Renal cortex interstitium (tissue), 11 donors: ENCODE data around the gene NME3. TPM values are rescaled to one million over a fixed set of nuclear protein-coding genes. Genes with fewer than 3 reads are reported as not detected.

ENCODE experiments used
- DNase-seq, 11 donors: peaks; one replicate each; pipeline ENCODE4 v3.0.0-alpha.2; 2013; ENCODE audit warnings: low read depth in 9 of 11, low spot score in 4 of 11; ENCODE audit errors: extremely low read depth in 1 of 11
- polyA plus RNA-seq, 3 donors: library from polyadenylated mRNA; unstranded; fragments of 120-200 nt; gene quantifications; one replicate each; pipeline ENCODE4 v1.2.1, GENCODE V29; 2013; ENCODE audit not compliant: insufficient read length in 3 of 3

The NME3 gene
- polyA plus RNA-seq, 3 donors: 16.7 to 39.0 (median 37.8) TPM

DNA sequence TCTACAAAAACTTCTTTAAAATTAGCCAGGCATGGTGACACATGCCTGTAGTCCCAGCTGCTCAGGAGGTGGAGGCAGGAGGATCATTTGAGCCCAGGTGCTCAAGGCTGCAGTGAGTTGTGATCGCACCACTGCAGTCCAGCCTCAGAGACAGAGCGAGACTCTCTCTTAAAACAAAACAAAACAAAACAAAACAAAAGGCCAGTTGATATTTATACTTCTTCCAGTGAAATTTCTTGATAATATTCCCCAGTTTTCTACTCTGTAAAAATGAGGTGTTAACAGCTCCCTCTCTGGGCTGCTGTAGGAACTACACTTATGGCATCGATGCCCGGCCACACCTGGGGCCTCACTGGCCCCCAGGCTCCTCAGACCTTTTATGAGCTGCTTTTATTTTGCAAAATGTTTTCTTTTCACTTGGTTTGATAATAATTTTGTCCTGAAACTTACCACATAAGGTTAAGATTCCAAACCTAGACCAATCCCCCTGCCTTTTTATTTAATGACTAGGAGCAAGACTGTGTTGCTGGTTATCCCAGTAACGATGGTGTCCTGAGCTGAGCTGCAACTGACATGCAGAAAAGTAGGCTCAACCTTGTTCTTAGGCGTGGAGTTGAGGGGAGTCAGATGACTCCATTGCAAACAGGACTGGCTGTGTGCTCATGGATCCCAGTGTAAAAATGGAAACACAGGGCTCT, 47.7 kb downstream of the NME3 start:
- peak in 2 of 11 donors; percentile 14 to 17 for DNase-seq

GRCh38 chr16:1721372-1721771, 50.0 kb downstream of the NME3 start:
- DNase-seq: no peak

Other genes starting within 250 kb of the NME3 start
- 10 to 100 TPM; 15.9 to 23.6 (median 22.6) TPM for gene TMEM204, start 237.9 kb downstream of the NME3 start, polyA plus RNA-seq
- 10 to 100 TPM; 36.2 to 45.5 (median 44.1) TPM for gene IFT140, start 159.5 kb downstream of the NME3 start, polyA plus RNA-seq
- gene CRAMP1, start 159.2 kb downstream of the NME3 start, polyA plus RNA-seq: 10 to 100 TPM; 20.0 to 30.0 (median 21.2) TPM
- 10 to 100 TPM; 75.6 to 82.4 (median 80.4) TPM for gene JPT2, start 93.3 kb downstream of the NME3 start, polyA plus RNA-seq
- 10 to 100 TPM; 47.2 to 91.9 (median 57.6) TPM for gene MAPK8IP3, start 65.3 kb downstream of the NME3 start, polyA plus RNA-seq
- gene EME2, start 1.3 kb upstream of the NME3 start, polyA plus RNA-seq: 10 to 100 TPM in 2 of 3 donors, 1 to 10 TPM in 1; 8.1 to 15.4 (median 11.1) TPM
- gene MRPS34, start 1.6 kb upstream of the NME3 start, polyA plus RNA-seq: 10 to 100 TPM; 57.0 to 91.2 (median 74.7) TPM
- gene SPSB3, start 11.0 kb upstream of the NME3 start, polyA plus RNA-seq: 10 to 100 TPM; 28.2 to 49.1 (median 46.0) TPM
- 10 to 100 TPM; 28.2 to 53.9 (median 51.0) TPM for gene NUBP2, start 11.4 kb upstream of the NME3 start, polyA plus RNA-seq
- 1 to 10 TPM; 1.4 to 4.0 (median 2.1) TPM for gene IGFALS, start 22.2 kb upstream of the NME3 start, polyA plus RNA-seq
- 10 to 100 TPM; 31.3 to 43.8 (median 42.3) TPM for gene HAGH, start 55.3 kb upstream of the NME3 start, polyA plus RNA-seq
- 10 to 100 TPM; 36.4 to 44.8 (median 37.8) TPM for gene FAHD1, start 55.7 kb upstream of the NME3 start, polyA plus RNA-seq
- 1 to 10 TPM in 2 of 3 donors, under 1 TPM in 1; 0.83 to 2.1 (median 1.3) TPM for gene MEIOB, start 100.6 kb upstream of the NME3 start, polyA plus RNA-seq
- gene HS3ST6, start 146.9 kb upstream of the NME3 start, polyA plus RNA-seq: under 1 TPM; 0.20 to 0.32 (median 0.27) TPM
- gene MSRB1, start 171.7 kb upstream of the NME3 start, polyA plus RNA-seq: 10 to 100 TPM; 62.1 to 73.9 (median 67.3) TPM
- under 1 TPM; 0.16 to 0.23 (median 0.17) TPM for gene RPL3L, start 183.1 kb upstream of the NME3 start, polyA plus RNA-seq
- 100 to 1,000 TPM; 121 to 154 (median 124) TPM for gene NDUFB10, start 188.0 kb upstream of the NME3 start, polyA plus RNA-seq
- 1,000 to 10,000 TPM; 1,794 to 2,026 (median 1,887) TPM for gene RPS2, start 193.3 kb upstream of the NME3 start, polyA plus RNA-seq
- under 1 TPM in 1 of 3 donors, not detected in 2; 0.13 TPM for gene RNF151, start 195.3 kb upstream of the NME3 start, polyA plus RNA-seq
- gene TBL3, start 200.5 kb upstream of the NME3 start, polyA plus RNA-seq: 10 to 100 TPM; 28.6 to 44.0 (median 41.6) TPM
- gene NOXO1, start 209.9 kb upstream of the NME3 start, polyA plus RNA-seq: 1 to 10 TPM in 2 of 3 donors, under 1 TPM in 1; 0.61 to 1.6 (median 1.1) TPM
- gene GFER, start 212.7 kb upstream of the NME3 start, polyA plus RNA-seq: 10 to 100 TPM; 21.5 to 31.4 (median 26.9) TPM
- gene SYNGR3, start 218.4 kb upstream of the NME3 start, polyA plus RNA-seq: 1 to 10 TPM; 1.6 to 2.6 (median 1.9) TPM
- gene ZNF598, start 238.3 kb upstream of the NME3 start, polyA plus RNA-seq: 10 to 100 TPM; 16.6 to 28.6 (median 27.3) TPM
- gene NPW, start 248.2 kb upstream of the NME3 start, polyA plus RNA-seq: 10 to 100 TPM in 1 of 3 donors, 1 to 10 TPM in 2; 3.8 to 12.4 (median 8.2) TPM